ENCODE data around the gene LZTS2.
A peak's percentile ranks its signal among the peaks of the same experiment; 100 is the strongest.

LZTS2 gene

GRCh38 chr10:100978121-100978900 is 21.3 kb upstream of the LZTS2 start:
- no peak overlapping the region for H3K4me3 ChIP-seq (ENCODE audit: low read depth, low read length)

GRCh38 chr10:100978901-100979195 is 20.8 kb upstream of the LZTS2 start:
- no peak overlapping the region for H3K4me3 ChIP-seq (ENCODE audit: low read depth, low read length)

GRCh38 chr10:100979791-100980272 is 19.8 kb upstream of the LZTS2 start:
- H3K4me3 ChIP-seq (ENCODE audit: low read depth, low read length) = no peak overlapping the region

- H3K4me3 ChIP-seq (ENCODE audit: low read depth, low read length) = no peak overlapping the region
These were observed 19.3 kb upstream of the LZTS2 start for GRCh38 chr10:100980311-100980710.

GRCh38 chr10:100980711-100981110 is 18.9 kb upstream of the LZTS2 start:
- no peak overlapping the region for H3K4me3 ChIP-seq (ENCODE audit: low read depth, low read length)

- no peak overlapping the region for H3K4me3 ChIP-seq (ENCODE audit: low read depth, low read length)
These were observed 18.3 kb upstream of the LZTS2 start for GRCh38 chr10:100981178-100981772.

- no peak overlapping the region for H3K4me3 ChIP-seq (ENCODE audit: low read depth, low read length)
These were observed 16.4 kb upstream of the LZTS2 start for GRCh38 chr10:100982916-100983830.

- no peak overlapping the region for H3K4me3 ChIP-seq (ENCODE audit: low read depth, low read length)
These were observed 15.5 kb upstream of the LZTS2 start for GRCh38 chr10:100983868-100984671.

GRCh38 chr10:100984672-100985177 is 14.9 kb upstream of the LZTS2 start:
- no peak overlapping the region for H3K4me3 ChIP-seq (ENCODE audit: low read depth, low read length)

- H3K4me3 ChIP-seq (ENCODE audit: low read depth, low read length) = no peak overlapping the region
These were observed 14.3 kb upstream of the LZTS2 start for GRCh38 chr10:100985336-100985735.

- H3K4me3 ChIP-seq (ENCODE audit: low read depth, low read length) = peak overlapping the region; percentile 98
These were observed 13.0 kb upstream of the LZTS2 start for GRCh38 chr10:100986623-100986951.

- H3K4me3 ChIP-seq (ENCODE audit: low read depth, low read length) = peak within 1 kb of the TSS; percentile 98
These were observed 12.5 kb upstream of the LZTS2 start, which contains the start of the genes MRPL43 and TWNK for GRCh38 chr10:100986952-100987684. Gene MRPL43, minus strand, starts transcription at chr10:100987497. Its CDS starts 54 bp downstream, at chr10:100987443. Gene TWNK, plus strand, starts transcription at chr10:100987543. Its CDS starts 668 bp downstream, at chr10:100988211.

- peak overlapping the region; percentile 98 for H3K4me3 ChIP-seq (ENCODE audit: low read depth, low read length)
These were observed 11.9 kb upstream of the LZTS2 start for GRCh38 chr10:100987685-100988049.

- peak overlapping the region; percentile 98 for H3K4me3 ChIP-seq (ENCODE audit: low read depth, low read length)
These were observed 11.4 kb upstream of the LZTS2 start for GRCh38 chr10:100988166-100988565.

GRCh38 chr10:100989088-100989487 is 10.5 kb upstream of the LZTS2 start:
- no peak overlapping the region for H3K4me3 ChIP-seq (ENCODE audit: low read depth, low read length)

GRCh38 chr10:100993986-100994708 is 5.5 kb upstream of the LZTS2 start:
- no peak overlapping the region for H3K4me3 ChIP-seq (ENCODE audit: low read depth, low read length)

GRCh38 chr10:100995181-100995580 is 4.4 kb upstream of the LZTS2 start:
- no peak overlapping the region for H3K4me3 ChIP-seq (ENCODE audit: low read depth, low read length)

GRCh38 chr10:100996678-100997359 is 2.8 kb upstream of the LZTS2 start:
- H3K4me3 ChIP-seq (ENCODE audit: low read depth, low read length) = peak overlapping the region; percentile 74
